Tibial artery (tissue), 4 donors: ENCODE measurements around the gene AHDC1.
A peak's percentile ranks its signal among the peaks of the same experiment; 100 is the strongest.

Experiments
- DNase-seq, 2 donors: peaks; one replicate each; pipeline ENCODE4 v3.0.0-alpha.2; 2019
- H3K27ac ChIP-seq, 2 donors: fragments of 200-600 bp; sonication (generic) in 1 of 2; 1 replicate in 1 of 2; 2 replicates in 1 of 2; pipeline ENCODE4 v1.5.1; 2018 to 2019; ENCODE audit warnings: mild to moderate bottlenecking in 1 of 2
- H3K27me3 ChIP-seq, 2 donors: fragments of 200-600 bp; sonication (generic) in 1 of 2; one replicate each; pipeline versions ENCODE4 v1.5.1 to v1.6.0; 2016 to 2019
- H3K36me3 ChIP-seq, 3 donors: fragments of 200-600 bp; sonication (generic) in 2 of 3; one replicate each; pipeline ENCODE4 v1.5.1; 2016 to 2019; ENCODE audit warnings: mild to moderate bottlenecking in 2 of 3
- H3K4me1 ChIP-seq, 4 donors: fragments of 200-600 bp; sonication (generic) in 2 of 4; 1 replicate in 3 of 4; 2 replicates in 1 of 4; pipeline ENCODE4 v1.5.1; 2016 to 2019
- H3K4me3 ChIP-seq, 2 donors: fragments of 200-600 bp; sonication (generic) in 1 of 2; 1 replicate in 1 of 2; 2 replicates in 1 of 2; pipeline ENCODE4 v1.5.1; 2018 to 2019; ENCODE audit warnings: mild to moderate bottlenecking in 2 of 2
- H3K9me3 ChIP-seq, 3 donors: fragments of 200-600 bp; sonication (generic) in 1 of 3; one replicate each; pipeline ENCODE4 v1.5.1; 2016 to 2019
- CTCF ChIP-seq, 2 experiments: fragments of 200-600 bp in 1 of 2; fragments of 450-650 bp in 1 of 2; IDR thresholded peaks; one replicate each; pipeline ENCODE4 v1.5.1; 2017 to 2019; ENCODE audit warnings: antibody characterized with exemption in 2 of 2, mild to moderate bottlenecking in 1 of 2, moderate library complexity in 1 of 2
- intact Hi-C: fragments of 100-400 bp; cut with DNase I; formaldehyde crosslinking; loops from one replicate; pipeline ENCODE4 v1.15.0; 2023; ENCODE audit warnings: low total_unique reads

The AHDC1 gene

GRCh38 chr1:27571439-27572018 lies 32.4 kb downstream of the AHDC1 start:
- peak in 1 of 2 donors; percentile 80 for DNase-seq
- H3K4me3 ChIP-seq: peak overlapping the region; percentile 7 to 28
- intact Hi-C loops: no loop called here
- no peaks in the 10 kb centered on the region for H3K36me3 ChIP-seq
- H3K27me3 ChIP-seq: no peaks in the 10 kb centered on the region
- H3K4me1 ChIP-seq: peaks cover 16 to 97% (median 90%) of the 10 kb centered on the region in 4 donors
- no peaks in the 10 kb centered on the region for H3K9me3 ChIP-seq
- TF ChIP-seq CTCF (IDR thresholded peaks at IDR 0.05): no peak
- peak overlapping the region; percentile 97 to 99 for H3K27ac ChIP-seq

GRCh38 chr1:27570784-27571183 lies 33.2 kb downstream of the AHDC1 start:
- TF ChIP-seq CTCF (IDR thresholded peaks at IDR 0.05): no peak
- H3K27me3 ChIP-seq: no peaks in the 10 kb centered on the region
- H3K4me1 ChIP-seq: peaks cover 18 to 98% (median 91%) of the 10 kb centered on the region in 4 donors
- no peak overlapping the region for H3K4me3 ChIP-seq
- no peaks in the 10 kb centered on the region for H3K36me3 ChIP-seq
- no peaks in the 10 kb centered on the region for H3K9me3 ChIP-seq
- intact Hi-C loops: no loop called here
- H3K27ac ChIP-seq: peak overlapping the region; percentile 97 to 99
- no peak for DNase-seq

DNA sequence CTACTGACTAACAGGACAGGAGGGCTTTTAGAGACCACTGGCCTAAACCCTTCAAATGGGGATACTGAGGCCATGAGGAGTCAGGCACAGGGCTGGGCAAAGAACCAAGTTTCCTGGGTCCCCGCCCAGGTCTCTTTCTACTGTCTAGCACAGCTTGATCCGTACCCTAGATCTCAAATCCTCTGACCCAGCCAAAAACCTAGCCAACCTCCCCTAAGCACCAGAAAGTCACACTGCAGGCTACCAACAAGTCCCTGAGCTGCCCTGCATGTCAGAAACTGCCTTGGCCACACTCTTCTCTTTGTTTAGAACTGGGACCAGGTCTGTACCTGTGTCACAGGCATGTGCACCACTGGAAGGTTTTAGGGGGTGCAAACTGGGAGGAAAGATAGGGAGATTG lies 33.6 kb downstream of the AHDC1 start:
- no peak for TF ChIP-seq CTCF (IDR thresholded peaks at IDR 0.05)
- Histone ChIP-seq H3K36me3 (no peaks in the 10 kb centered on the region), H3K9me3 (no peaks in the 10 kb centered on the region), H3K4me1 (peaks cover 22 to 98% (median 96%) of the 10 kb centered on the region in 4 donors), H3K27me3 (no peaks in the 10 kb centered on the region), H3K4me3 (no peak overlapping the region), H3K27ac (peak overlapping the region; percentile 97 to 99)
- DNase-seq: no peak
- intact Hi-C loops: no loop called here

DNA sequence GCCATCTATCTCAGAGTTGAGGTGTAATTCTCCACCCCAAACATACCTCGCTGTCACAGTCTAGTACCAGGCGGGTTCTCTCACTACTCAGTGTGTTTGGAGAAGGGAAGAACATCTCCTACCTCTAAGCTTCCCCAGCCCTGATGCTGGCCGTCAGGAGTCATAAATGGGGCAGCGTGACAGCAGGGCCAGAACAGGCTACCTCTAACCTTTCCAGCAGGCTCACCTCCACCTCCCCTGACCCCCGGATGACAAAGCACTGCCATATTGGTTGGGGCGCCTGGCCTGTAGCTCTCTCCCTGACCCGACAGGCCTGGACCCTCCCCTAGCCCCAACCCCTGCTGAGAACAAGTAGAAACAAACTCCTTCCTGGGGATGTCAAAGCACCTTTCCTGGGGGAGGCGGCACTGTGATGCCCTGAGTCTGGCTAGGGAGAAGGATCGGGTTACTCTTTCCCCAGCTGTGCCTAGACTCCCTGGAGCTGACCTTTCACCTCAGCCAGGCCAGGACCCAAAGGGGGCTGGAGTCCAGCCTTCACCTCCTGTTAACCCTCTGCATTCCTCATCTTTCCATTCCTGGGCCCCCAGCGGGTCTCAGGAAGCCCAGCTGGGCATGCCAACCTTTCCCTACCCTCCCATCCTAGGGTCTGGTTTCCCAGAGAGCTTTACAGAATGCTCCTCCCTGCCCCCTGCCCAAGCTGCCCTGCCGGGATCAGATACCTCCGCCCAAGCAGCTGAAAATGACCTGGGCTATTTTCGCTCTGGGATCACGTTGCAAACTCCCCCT lies 34.2 kb downstream of the AHDC1 start:
- no peak overlapping the region for H3K4me3 ChIP-seq
- peak in 1 of 2 donors; percentile 65 for DNase-seq
- H3K36me3 ChIP-seq: no peaks in the 10 kb centered on the region
- peak overlapping the region; percentile 97 to 99 for H3K27ac ChIP-seq
- H3K27me3 ChIP-seq: no peaks in the 10 kb centered on the region
- no peak for TF ChIP-seq CTCF (IDR thresholded peaks at IDR 0.05)
- intact Hi-C loops: loop anchor here (2.0 kb wide), 1 partner anchor 33 kb away; no protein-coding TSS in a partner anchor
- H3K9me3 ChIP-seq: no peaks in the 10 kb centered on the region
- peaks cover 29 to 98% (median 97%) of the 10 kb centered on the region in 4 donors for H3K4me1 ChIP-seq

DNA sequence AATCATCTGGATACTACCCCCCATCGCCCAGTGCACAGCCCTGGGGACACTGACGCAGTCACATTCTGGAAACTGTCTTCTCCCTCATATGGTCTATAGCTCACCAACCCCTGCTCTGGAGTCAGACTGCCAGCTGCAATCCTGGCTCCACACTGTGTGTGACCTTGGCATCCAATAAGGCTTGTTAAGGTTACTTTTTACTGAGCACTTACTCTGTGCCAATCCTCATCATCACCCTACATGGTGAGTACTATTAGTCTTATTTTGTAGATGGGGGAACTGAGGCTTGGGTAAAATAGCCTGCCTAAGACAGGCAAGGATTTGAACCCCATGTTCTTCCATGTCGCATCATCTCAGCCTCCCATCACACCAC lies 34.9 kb downstream of the AHDC1 start:
- Histone ChIP-seq H3K36me3 (no peaks in the 10 kb centered on the region), H3K27ac (peak overlapping the region; percentile 97 to 99), H3K4me3 (peak overlapping the region; percentile 43 to 53), H3K9me3 (no peaks in the 10 kb centered on the region), H3K4me1 (peaks cover 30 to 98% (median 97%) of the 10 kb centered on the region in 4 donors), H3K27me3 (no peaks in the 10 kb centered on the region)
- TF ChIP-seq CTCF (IDR thresholded peaks at IDR 0.05): no peak
- intact Hi-C loops: loop anchor here (2.0 kb wide), 1 partner anchor 34 kb away; no protein-coding TSS in a partner anchor
- peak; percentile 55 to 87 for DNase-seq
